Left ventricle myocardium superior (tissue), 1 donor: ENCODE measurements around the gene CFAP61. TPM values are rescaled to one million over a fixed set of nuclear protein-coding genes. Genes with fewer than 3 reads are reported as not detected.

Source experiments
- ATAC-seq: fragments of 200-7000 bp; cut with Tn5 transposase; one replicate; pipeline ENCODE4 v1.9.1; 2020; ENCODE audit warnings: mild to moderate bottlenecking, moderate library complexity
- DNase-seq: peaks from one replicate; pipeline ENCODE4 v3.0.0-alpha.2; 2020
- intact Hi-C: fragments of 100-400 bp; cut with micrococcal nuclease; formaldehyde crosslinking; loops from one replicate; pipeline ENCODE4 v1.11.0; 2022
- total RNA-seq: library from RNA; stranded (reverse); fragmentation: NEBNext Ultra II Directional; extraction: Animal tissue kit (Norgen Biotek cat#: 25700); gene quantifications from one replicate; pipeline ENCODE4 v1.2.1, GENCODE V29; 2021
- donor health status: DM: no; HTN: yes; CAD: no; lungs with severe emphysema.

Gene CFAP61
- total RNA-seq, 1 donor from 2014 or later: 23.8 TPM

GRCh38 chr20:20202768-20203167 is 150.4 kb downstream of the CFAP61 start:
- no peak for DNase-seq
- no peak for ATAC-seq
- intact Hi-C loops: no loop called here

GRCh38 chr20:20203784-20204183 is 151.5 kb downstream of the CFAP61 start:
- DNase-seq (no peak), ATAC-seq (no peak)
- intact Hi-C loops: no loop called here

- intact Hi-C loops: no loop called here
- ATAC-seq (no peak), DNase-seq (no peak)
These were observed 151.9 kb downstream of the CFAP61 start for GRCh38 chr20:20204256-20204655.

GRCh38 chr20:20205141-20205861 is 153.0 kb downstream of the CFAP61 start:
- intact Hi-C loops: no loop called here
- ATAC-seq: no peak

DNA sequence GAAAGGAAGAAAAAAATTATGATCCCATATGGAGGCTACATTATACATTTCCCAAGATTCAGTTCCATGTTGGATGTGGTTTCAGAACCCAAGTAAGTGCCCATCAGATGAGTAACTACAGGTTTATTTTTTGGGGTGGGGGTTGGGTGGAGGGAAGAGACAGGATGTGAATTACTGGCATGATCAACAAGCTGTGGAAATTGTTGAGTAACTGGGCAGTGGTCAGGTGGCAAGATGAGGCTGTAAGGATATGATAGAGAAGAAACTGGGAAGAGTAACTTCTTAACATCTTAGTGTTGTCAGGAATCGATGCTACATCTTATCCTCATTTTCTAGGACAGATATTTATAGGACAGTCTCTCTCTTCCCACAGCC is 153.5 kb downstream of the CFAP61 start:
- ATAC-seq (no peak), DNase-seq (no peak)
- intact Hi-C loops: no loop called here

More at GRCh38 chr20:20205141-20205861, 153.0 kb downstream of the CFAP61 start:
- no peak for DNase-seq

- intact Hi-C loops: no loop called here
- DNase-seq: no peak
These were observed 154.5 kb downstream of the CFAP61 start for GRCh38 chr20:20206788-20207187.

GRCh38 chr20:20207291-20207690 is 155.0 kb downstream of the CFAP61 start:
- ATAC-seq: peak; percentile 46
- no peak for DNase-seq
- intact Hi-C loops: no loop called here

More at GRCh38 chr20:20206788-20207187, 154.5 kb downstream of the CFAP61 start:
- ATAC-seq: no peak

- no peak for ATAC-seq
- intact Hi-C loops: no loop called here
- DNase-seq: no peak
These were observed 155.5 kb downstream of the CFAP61 start for GRCh38 chr20:20207872-20208271.

DNA sequence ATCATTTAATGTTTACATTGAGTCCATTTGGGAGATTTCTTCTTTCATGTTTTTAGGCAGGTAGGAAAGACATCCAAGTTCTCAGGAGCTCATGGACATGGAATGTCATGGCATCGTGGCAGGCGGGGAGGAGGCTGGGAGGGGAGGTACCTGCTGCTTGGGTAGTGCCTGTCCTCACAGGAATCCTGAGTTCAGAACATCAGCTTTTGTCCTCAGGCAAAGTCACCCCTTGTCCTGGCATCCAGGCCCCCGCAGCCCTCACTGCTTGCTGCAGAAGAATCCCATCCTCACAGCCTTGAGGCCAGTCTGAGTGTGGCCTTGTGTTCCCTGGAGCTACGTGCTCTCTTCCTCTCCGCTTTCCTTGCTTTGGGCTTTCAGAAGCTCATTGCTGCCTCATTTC is 157.4 kb downstream of the CFAP61 start:
- no peak for DNase-seq
- intact Hi-C loops: no loop called here
- no peak for ATAC-seq

- ATAC-seq (peak; percentile 38), DNase-seq (no peak)
- intact Hi-C loops: no loop called here
These were observed 158.0 kb downstream of the CFAP61 start for GRCh38 chr20:20210327-20210726.

- ATAC-seq (no peak), DNase-seq (no peak)
- intact Hi-C loops: no loop called here
These were observed 158.6 kb downstream of the CFAP61 start for GRCh38 chr20:20210943-20211273.

DNA sequence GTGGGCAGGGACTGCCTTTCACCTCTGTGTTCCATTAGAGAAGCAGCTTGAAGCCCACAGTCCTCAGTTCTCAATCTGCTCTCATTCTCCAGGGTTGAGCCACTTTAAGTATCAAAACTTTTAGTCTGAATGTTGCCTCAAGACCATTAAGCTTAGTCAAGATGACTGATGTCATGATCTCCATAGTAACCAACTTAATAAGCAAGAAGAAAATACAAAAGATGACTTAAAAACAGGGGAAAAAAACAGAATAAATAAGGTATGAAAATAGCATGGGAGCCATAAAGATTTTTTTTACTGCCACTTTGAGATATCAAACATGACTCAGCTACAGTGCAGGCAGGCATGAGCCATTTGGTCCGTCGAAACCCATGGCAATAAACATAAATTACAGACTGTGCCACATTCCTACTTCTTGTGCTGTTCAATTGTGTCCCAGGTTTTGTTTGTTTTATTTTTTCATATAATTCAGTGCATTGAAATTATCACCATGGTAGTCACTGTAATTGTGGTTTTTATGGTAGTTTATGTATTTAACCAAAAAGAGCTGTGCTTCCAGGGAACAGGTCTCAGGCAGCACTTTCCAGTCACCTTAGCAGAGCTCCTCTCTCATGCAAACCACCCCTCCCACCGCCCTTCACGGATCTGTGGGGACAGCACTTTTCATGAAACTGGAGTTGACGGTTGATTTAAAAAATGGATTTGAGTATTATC is 159.1 kb downstream of the CFAP61 start:
- intact Hi-C loops: no loop called here
- ATAC-seq (no peak), DNase-seq (no peak)

GRCh38 chr20:20211988-20212518 is 159.7 kb downstream of the CFAP61 start:
- intact Hi-C loops: no loop called here
- ATAC-seq (no peak), DNase-seq (no peak)

GRCh38 chr20:20212675-20213096 is 160.4 kb downstream of the CFAP61 start:
- ATAC-seq (peak; percentile 79), DNase-seq (peak; percentile 72)
- intact Hi-C loops: no loop called here

DNA sequence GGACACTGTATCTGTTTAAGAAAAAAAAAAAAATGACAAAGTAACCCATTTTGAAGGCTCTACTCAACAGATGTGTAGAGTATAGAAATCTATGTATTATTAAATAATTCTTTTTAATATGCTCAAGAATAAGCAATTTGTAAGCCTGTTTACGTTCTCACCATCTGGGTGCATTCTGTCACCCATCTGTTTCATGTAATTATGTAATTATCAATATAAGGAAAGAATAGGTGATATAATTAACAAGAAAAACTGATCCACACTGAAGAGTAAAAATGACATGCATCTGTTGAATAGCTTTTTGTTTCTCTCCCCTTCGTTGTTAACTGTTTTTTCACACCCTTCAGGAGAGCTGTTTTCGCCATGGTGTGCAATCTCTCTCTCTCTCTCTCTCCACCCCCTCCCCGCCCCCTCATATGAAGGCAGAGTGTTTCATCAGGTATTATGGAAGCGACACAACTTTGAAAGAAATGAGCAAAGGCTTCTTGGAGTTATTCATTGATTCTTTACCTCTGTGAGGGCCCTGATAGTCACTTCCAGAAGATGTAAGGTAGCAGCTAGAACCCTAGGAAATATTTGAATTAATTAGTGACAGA is 161.3 kb downstream of the CFAP61 start:
- DNase-seq: no peak
- ATAC-seq: no peak
- intact Hi-C loops: no loop called here

- DNase-seq (peak; percentile 56), ATAC-seq (peak; percentile 33)
- intact Hi-C loops: no loop called here
These were observed 162.5 kb downstream of the CFAP61 start for GRCh38 chr20:20214757-20215275.

DNA sequence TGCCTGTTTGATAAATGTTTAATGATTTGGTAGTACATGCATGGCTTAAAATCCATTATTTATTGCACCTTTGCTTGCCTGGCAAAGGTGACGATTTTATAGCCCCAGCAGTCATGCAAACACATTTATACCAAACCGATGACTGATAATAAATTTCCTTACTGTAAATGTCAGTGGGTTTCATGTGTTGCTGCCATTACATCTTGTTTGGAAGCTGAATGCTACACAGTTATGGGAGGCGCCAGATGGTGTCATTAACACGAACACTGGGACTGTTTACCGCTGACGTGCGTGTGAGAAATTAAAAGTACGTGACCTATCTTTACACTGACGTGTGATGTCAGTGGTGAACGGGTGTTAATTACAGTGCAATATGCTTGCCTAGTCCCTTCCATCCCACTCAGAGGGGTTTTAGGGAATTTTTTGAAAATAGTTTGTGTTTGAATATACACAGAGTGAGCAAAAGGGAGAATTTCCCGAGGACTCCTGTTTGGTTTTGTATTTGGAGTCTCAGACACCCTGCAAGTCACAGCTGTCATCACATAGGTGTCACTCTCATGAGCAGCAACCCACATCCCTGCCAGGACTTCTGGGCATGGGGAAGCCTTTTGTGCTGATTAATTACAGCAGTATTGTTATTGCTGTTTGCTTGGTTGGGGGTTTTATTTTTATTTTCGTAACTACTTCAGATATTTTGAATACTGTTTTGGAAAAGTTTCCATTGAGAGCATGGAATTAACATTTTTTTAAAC is 163.8 kb downstream of the CFAP61 start:
- ATAC-seq: peak; percentile 83
- intact Hi-C loops: no loop called here
- peak; percentile 65 for DNase-seq

DNA sequence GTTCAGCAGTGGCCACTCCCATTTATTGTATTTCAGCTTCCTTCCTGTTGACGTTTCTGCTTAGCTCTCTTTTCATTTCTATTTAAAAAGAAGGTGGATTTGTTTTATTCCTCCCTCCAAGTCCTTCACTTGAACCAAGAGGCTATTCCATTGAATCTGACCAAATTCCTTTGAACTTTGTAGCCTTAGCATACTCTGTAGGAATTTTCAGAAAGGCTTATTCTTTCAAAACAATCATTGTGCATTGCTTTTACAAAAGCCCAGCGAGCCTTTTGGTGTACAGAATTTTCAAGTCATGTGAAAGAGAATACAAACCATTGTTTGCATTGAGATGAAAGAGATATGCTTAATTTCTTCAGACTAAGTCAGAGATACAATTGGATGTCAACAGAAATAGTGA is 164.6 kb downstream of the CFAP61 start:
- DNase-seq: no peak
- intact Hi-C loops: no loop called here

GRCh38 chr20:20217621-20218020 is 165.3 kb downstream of the CFAP61 start:
- ATAC-seq (peak; percentile 1), DNase-seq (no peak)
- intact Hi-C loops: no loop called here

More for the DNA sequence above, 164.6 kb downstream of the CFAP61 start:
- ATAC-seq: no peak
